Tibial nerve (tissue), 3 donors: ENCODE data around the gene IP6K2.

Experiments used
- CTCF ChIP-seq, 5 experiments: fragments of 200-600 bp in 3 of 5; fragments of 450-650 bp in 2 of 5; sonication (generic) in 3 of 5; IDR thresholded peaks; one replicate each; pipeline ENCODE4 v1.5.1; 2016 to 2019; ENCODE audit warnings: antibody characterized with exemption in 5 of 5, mild to moderate bottlenecking in 3 of 5, moderate library complexity in 2 of 5
- POLR2A ChIP-seq, 2 donors: fragments of 450-650 bp; IDR thresholded peaks; one replicate each; pipeline ENCODE4 v1.6.1; 2017; ENCODE audit warnings: antibody characterized with exemption in 2 of 2, mild to moderate bottlenecking in 2 of 2, moderate library complexity in 2 of 2

GRCh38 chr3:48656841-48657281 is 60.2 kb downstream of the IP6K2 start:
- no peak for TF ChIP-seq POLR2A (IDR thresholded peaks at IDR 0.05)
- TF ChIP-seq CTCF (IDR thresholded peaks at IDR 0.05), result no peak
